ENCODE data around the gene BLM. TPM values are rescaled to one million over a fixed set of nuclear protein-coding genes. Genes with fewer than 3 reads are reported as not detected.

BLM gene
- total and polyA plus RNA-seq, 10 of the 15 experiments (the other 5 are each of a cell fraction or from before 2014, with no cell fraction given) = 23.0 to 68.4 (median 43.9) TPM

GRCh38 chr15:90680371-90680935 is 36.7 kb upstream of the BLM start:
- TF ChIP-seq E2F4 (IDR thresholded peaks at IDR 0.05; ENCODE audit: low read depth, low read length) (no peak), IRF4 (IDR thresholded peaks at IDR 0.05; ENCODE audit: low read depth, low read length) (no peak), ZNF24 (IDR thresholded peaks at IDR 0.05) (no peak), IKZF2 (IDR thresholded peaks at IDR 0.05) (no peak), PML (IDR thresholded peaks at IDR 0.05; ENCODE audit: low read length) (no peak)
- Histone ChIP-seq H3K4me1 (ENCODE audit: control insufficient read depth, insufficient read depth, low read length) (peaks cover 30% of the 10 kb centered on the region), H3K79me2 (ENCODE audit: control insufficient read depth, insufficient read depth, low read length) (no peaks in the 10 kb centered on the region), H3K4me2 (ENCODE audit: control insufficient read depth, insufficient read depth) (no peak overlapping the region), H4K20me1 (ENCODE audit: control insufficient read depth, insufficient read depth) (no peaks in the 10 kb centered on the region), H3K9me3 (replicated peaks; ENCODE audit: control insufficient read depth, insufficient read depth, low read length) (no peaks in the 10 kb centered on the region; the same call in 2 of the 3 replicates), H2AFZ (ENCODE audit: control insufficient read depth, low read depth, low read length) (no peak overlapping the region), H3K36me3 (ENCODE audit: control insufficient read depth in 2 of 2, insufficient read depth in 2 of 2, low read length in 1 of 2) (no peaks in the 10 kb centered on the region), H3K27me3 (replicated peaks in 1 of 2; ENCODE audit: control insufficient read depth in 2 of 2, insufficient read depth in 2 of 2, low read length in 1 of 2) (no peaks in the 10 kb centered on the region), H3K27ac (ENCODE audit: control insufficient read depth, insufficient read depth) (no peak overlapping the region), H3K9ac (ENCODE audit: control insufficient read depth, insufficient read depth, low read length) (no peak overlapping the region), H3K4me3 (no peak overlapping the region)
- SMC1A ChIA-PET (ENCODE audit: uncharacterized antibody, unreplicated experiment) = interaction anchor here (6.9 kb wide), 1 partner anchor 13 kb away, joined by 112 read pairs; no protein-coding TSS in a partner anchor
- in situ Hi-C loops (cut with MboI) = no loop called here
- CTCF ChIA-PET = no interaction called here
- POLR2A ChIA-PET = interaction anchor here (1.2 kb wide), 1 partner anchor 24 kb away, joined by 3 read pairs; no protein-coding TSS in a partner anchor
- 71% methylated on average over 6 of the region's 6 CpGs for WGBS (ENCODE audit: insufficient coverage, insufficient replicate concordance, low lambda C conversion rate, missing lambda C conversion rate)
- intact Hi-C loops (cut with micrococcal nuclease; ENCODE audit: unreplicated experiment) = no loop called here
- no peak for DNase-seq (ENCODE audit: low read depth, low spot score)
- FAIRE-seq = no peak
- ATAC-seq = no peak
- RAD21 ChIA-PET (ENCODE audit: unreplicated experiment) = no interaction called here
- BruUV-seq (replicated peaks) = no TSS peak

- peaks cover 36% of the 10 kb centered on the region for H3K4me1 ChIP-seq (ENCODE audit: control insufficient read depth, insufficient read depth, low read length)
- no peaks in the 10 kb centered on the region for H3K36me3 ChIP-seq (ENCODE audit: control insufficient read depth in 2 of 2, insufficient read depth in 2 of 2, low read length in 1 of 2)
- CTCF ChIA-PET = no interaction called here
- no peak overlapping the region for H3K27ac ChIP-seq (ENCODE audit: control insufficient read depth, insufficient read depth)
- no peaks in the 10 kb centered on the region for H3K79me2 ChIP-seq (ENCODE audit: control insufficient read depth, insufficient read depth, low read length)
- H3K9me3 ChIP-seq (replicated peaks; ENCODE audit: control insufficient read depth, insufficient read depth, low read length) = no peaks in the 10 kb centered on the region; the same call in 2 of the 3 replicates
- intact Hi-C loops (cut with micrococcal nuclease; ENCODE audit: unreplicated experiment) (no loop called here), in situ Hi-C loops (cut with MboI) (no loop called here)
- FAIRE-seq (no peak), ATAC-seq (no peak), DNase-seq (ENCODE audit: low read depth, low spot score) (no peak)
- H3K9ac ChIP-seq (ENCODE audit: control insufficient read depth, insufficient read depth, low read length) = no peak overlapping the region
- no peaks in the 10 kb centered on the region for H3K27me3 ChIP-seq (replicated peaks in 1 of 2; ENCODE audit: control insufficient read depth in 2 of 2, insufficient read depth in 2 of 2, low read length in 1 of 2)
- H3K4me3 ChIP-seq = no peak overlapping the region
- SMC1A ChIA-PET (ENCODE audit: uncharacterized antibody, unreplicated experiment) = interaction anchor here (6.9 kb wide), 1 partner anchor 14 kb away, joined by 112 read pairs; no protein-coding TSS in a partner anchor
- no peak overlapping the region for H3K4me2 ChIP-seq (ENCODE audit: control insufficient read depth, insufficient read depth)
- H4K20me1 ChIP-seq (ENCODE audit: control insufficient read depth, insufficient read depth) = no peaks in the 10 kb centered on the region
- WGBS (ENCODE audit: insufficient coverage, insufficient replicate concordance, low lambda C conversion rate, missing lambda C conversion rate) = 75% methylated on average over 1 of the region's 1 CpG
- H2AFZ ChIP-seq (ENCODE audit: control insufficient read depth, low read depth, low read length) = no peak overlapping the region
- POLR2A ChIA-PET = interaction anchor here (0.9 to 1.2 kb wide), 2 partner anchors 25 to 120 kb away, joined by 3 read pairs; no protein-coding TSS in a partner anchor
- BruUV-seq (replicated peaks) = no TSS peak
- RAD21 ChIA-PET (ENCODE audit: unreplicated experiment) = no interaction called here
- TF ChIP-seq RB1 (IDR thresholded peaks at IDR 0.05; ENCODE audit: borderline replicate concordance) (no peak), POLR2AphosphoS2 (IDR thresholded peaks at IDR 0.05; ENCODE audit: low read depth, low read length) (no peak), SUPT20H (IDR thresholded peaks at IDR 0.05; ENCODE audit: borderline replicate concordance, control insufficient read depth, low read depth, low read length) (no peak), ZZZ3 (IDR thresholded peaks at IDR 0.05; ENCODE audit: control insufficient read depth, insufficient read length, low read depth) (no peak), JUNB (IDR thresholded peaks at IDR 0.05) (no peak), BCL11A (IDR thresholded peaks at IDR 0.05; ENCODE audit: low read depth, low read length) (no peak), PRDM15 (CRISPR knock-in tag; IDR thresholded peaks at IDR 0.05) (no peak), IRF3 (IDR thresholded peaks at IDR 0.05) (no peak)
Observed at GRCh38 chr15:90681056-90681455, 36.1 kb upstream of the BLM start.

Data from GM12878 (cell line).